ENCODE measurements around the gene LCLAT1. TPM values are rescaled to one million over a fixed set of nuclear protein-coding genes. Genes with fewer than 3 reads are reported as not detected.

Gene LCLAT1
- total RNA-seq, 1 donor from 2014 or later = 29.0 TPM

DNA sequence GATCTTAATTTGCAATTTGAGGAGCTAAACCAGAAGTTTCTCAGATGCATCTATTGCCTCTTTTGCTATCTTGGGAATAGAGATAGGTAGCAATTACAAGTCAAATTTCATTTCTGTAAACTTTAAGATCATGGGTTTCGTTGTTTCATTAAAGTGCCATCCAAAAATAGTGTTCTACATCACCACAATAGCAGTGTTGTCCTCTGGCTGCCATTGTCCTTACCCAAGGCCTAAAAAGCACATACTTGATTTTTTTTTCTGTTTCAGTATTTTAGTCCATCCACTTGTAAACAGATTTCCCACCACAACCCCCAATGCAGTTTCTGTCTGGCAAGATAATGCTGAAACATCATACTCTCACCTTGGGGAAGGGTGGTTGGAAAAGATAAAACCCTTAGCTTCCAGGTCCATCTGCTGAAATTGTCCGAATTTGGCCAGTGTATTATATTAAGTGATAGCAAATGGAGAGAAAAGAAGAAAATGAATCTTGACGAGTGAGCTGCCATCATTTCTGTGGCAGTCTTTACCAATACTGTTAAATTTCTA is 136.2 kb downstream of the LCLAT1 start:
- Mint-ChIP-seq H3K36me3 (peaks cover 15% of the 10 kb centered on the region), H3K27me3 (no peaks in the 10 kb centered on the region), H3K27ac (no peak overlapping the region), H3K4me3 (no peak overlapping the region), H3K4me1 (ENCODE audit: unreplicated experiment) (no peaks in the 10 kb centered on the region), H3K9me3 (no peaks in the 10 kb centered on the region)
- DNase-seq (ENCODE audit: extremely low spot score, unreplicated experiment) = no peak
- TF ChIP-seq, protein P1, sequence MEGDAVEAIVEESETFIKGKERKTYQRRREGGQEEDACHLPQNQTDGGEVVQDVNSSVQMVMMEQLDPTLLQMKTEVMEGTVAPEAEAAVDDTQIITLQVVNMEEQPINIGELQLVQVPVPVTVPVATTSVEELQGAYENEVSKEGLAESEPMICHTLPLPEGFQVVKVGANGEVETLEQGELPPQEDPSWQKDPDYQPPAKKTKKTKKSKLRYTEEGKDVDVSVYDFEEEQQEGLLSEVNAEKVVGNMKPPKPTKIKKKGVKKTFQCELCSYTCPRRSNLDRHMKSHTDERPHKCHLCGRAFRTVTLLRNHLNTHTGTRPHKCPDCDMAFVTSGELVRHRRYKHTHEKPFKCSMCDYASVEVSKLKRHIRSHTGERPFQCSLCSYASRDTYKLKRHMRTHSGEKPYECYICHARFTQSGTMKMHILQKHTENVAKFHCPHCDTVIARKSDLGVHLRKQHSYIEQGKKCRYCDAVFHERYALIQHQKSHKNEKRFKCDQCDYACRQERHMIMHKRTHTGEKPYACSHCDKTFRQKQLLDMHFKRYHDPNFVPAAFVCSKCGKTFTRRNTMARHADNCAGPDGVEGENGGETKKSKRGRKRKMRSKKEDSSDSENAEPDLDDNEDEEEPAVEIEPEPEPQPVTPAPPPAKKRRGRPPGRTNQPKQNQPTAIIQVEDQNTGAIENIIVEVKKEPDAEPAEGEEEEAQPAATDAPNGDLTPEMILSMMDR (conservative IDR thresholded peaks at IDR 0.05) = no peak

DNA sequence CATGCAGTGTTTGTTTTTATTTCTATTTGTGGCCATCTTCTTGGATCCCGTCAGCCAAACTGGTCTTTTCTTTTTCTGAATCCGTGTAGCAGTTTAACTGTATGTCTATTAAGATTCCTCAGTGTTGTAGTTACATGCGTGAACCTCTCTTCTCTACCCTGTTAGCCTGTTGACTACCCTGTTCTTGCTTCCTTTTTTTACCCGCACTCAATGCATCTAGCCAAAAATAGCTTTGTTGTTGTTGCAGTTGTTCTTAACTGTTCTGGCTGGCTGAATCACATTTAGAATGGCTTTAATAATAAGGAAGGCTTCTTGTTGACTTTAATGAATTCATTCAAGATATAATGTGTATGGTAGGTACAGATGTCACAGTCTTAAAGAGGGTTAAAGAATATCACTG is 137.1 kb downstream of the LCLAT1 start:
- H3K4me1 Mint-ChIP-seq (ENCODE audit: unreplicated experiment) = no peaks in the 10 kb centered on the region
- no peaks in the 10 kb centered on the region for H3K9me3 Mint-ChIP-seq
- H3K27me3 Mint-ChIP-seq = no peaks in the 10 kb centered on the region
- no peak overlapping the region for H3K27ac Mint-ChIP-seq
- TF ChIP-seq, protein P1 (conservative IDR thresholded peaks at IDR 0.05) = no peak
- H3K36me3 Mint-ChIP-seq = peaks cover 15% of the 10 kb centered on the region
- no peak for DNase-seq (ENCODE audit: extremely low spot score, unreplicated experiment)
- H3K4me3 Mint-ChIP-seq = no peak overlapping the region

DNA sequence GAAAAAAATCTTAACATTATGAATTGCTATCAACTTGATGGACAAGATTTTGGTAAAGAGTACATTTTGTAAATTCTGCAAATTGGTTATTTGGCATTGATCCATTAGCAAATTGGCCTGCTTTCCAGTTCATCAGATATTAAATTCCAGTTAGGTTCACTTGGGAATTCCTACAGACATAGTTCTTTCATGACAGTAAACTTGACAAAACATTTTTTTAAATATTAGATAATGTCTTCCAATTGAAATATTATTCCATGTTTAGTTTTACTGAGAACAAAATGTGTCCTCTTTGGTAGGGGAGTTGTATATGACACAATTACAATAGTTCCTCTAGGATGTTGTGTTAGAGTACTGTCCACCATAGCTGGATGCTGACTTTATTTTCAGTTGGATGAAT is 141.9 kb downstream of the LCLAT1 start:
- Mint-ChIP-seq H3K27me3 (no peaks in the 10 kb centered on the region), H3K4me3 (no peak overlapping the region), H3K27ac (no peak overlapping the region), H3K9me3 (no peaks in the 10 kb centered on the region), H3K4me1 (ENCODE audit: unreplicated experiment) (no peaks in the 10 kb centered on the region), H3K36me3 (peaks cover 22% of the 10 kb centered on the region)
- TF ChIP-seq, protein P1 (conservative IDR thresholded peaks at IDR 0.05) = no peak
- no peak for DNase-seq (ENCODE audit: extremely low spot score, unreplicated experiment)

- H3K4me1 Mint-ChIP-seq (ENCODE audit: unreplicated experiment) = no peaks in the 10 kb centered on the region
- H3K4me3 Mint-ChIP-seq = no peak overlapping the region
- H3K27ac Mint-ChIP-seq = no peak overlapping the region
- DNase-seq (ENCODE audit: extremely low spot score, unreplicated experiment) = no peak
- no peaks in the 10 kb centered on the region for H3K27me3 Mint-ChIP-seq
- no peaks in the 10 kb centered on the region for H3K9me3 Mint-ChIP-seq
- peaks cover 22% of the 10 kb centered on the region for H3K36me3 Mint-ChIP-seq
- TF ChIP-seq, protein P1 (conservative IDR thresholded peaks at IDR 0.05) = no peak
Observed at GRCh38 chr2:30590407-30590806, 143.4 kb downstream of the LCLAT1 start.

GRCh38 chr2:30591186-30591585 is 144.1 kb downstream of the LCLAT1 start:
- Mint-ChIP-seq H3K4me3 (no peak overlapping the region), H3K36me3 (peaks cover 24% of the 10 kb centered on the region), H3K9me3 (no peaks in the 10 kb centered on the region), H3K4me1 (ENCODE audit: unreplicated experiment) (no peaks in the 10 kb centered on the region), H3K27me3 (no peaks in the 10 kb centered on the region), H3K27ac (no peak overlapping the region)
- DNase-seq (ENCODE audit: extremely low spot score, unreplicated experiment) = no peak
- TF ChIP-seq, protein P1 (conservative IDR thresholded peaks at IDR 0.05) = no peak

DNA sequence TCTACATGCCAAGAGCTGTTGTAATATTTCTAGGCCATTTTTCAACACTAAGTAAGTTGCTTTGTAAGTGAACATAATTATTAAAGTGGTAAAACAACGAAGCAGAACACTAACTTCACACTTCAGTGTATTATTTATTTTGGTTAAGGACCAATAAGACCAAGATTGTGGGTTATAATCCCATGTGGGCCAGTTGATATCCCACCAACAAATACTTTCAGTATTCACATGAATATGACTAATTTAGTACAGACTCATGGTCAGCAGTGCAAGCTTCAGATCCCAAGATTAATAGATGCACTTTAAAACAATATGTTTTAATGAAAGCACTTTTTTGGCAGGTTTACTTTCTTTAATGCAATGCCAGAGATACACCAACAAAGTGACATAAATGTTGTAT is 154.3 kb downstream of the LCLAT1 start:
- Mint-ChIP-seq H3K27me3 (no peaks in the 10 kb centered on the region), H3K9me3 (peaks cover 12% of the 10 kb centered on the region), H3K36me3 (peaks cover 30% of the 10 kb centered on the region), H3K4me3 (no peak overlapping the region), H3K27ac (no peak overlapping the region), H3K4me1 (ENCODE audit: unreplicated experiment) (peaks cover 9% of the 10 kb centered on the region)
- DNase-seq (ENCODE audit: extremely low spot score, unreplicated experiment) = no peak
- TF ChIP-seq, protein P1 (conservative IDR thresholded peaks at IDR 0.05) = no peak

Data from type B pancreatic cell (in vitro differentiated cells).